ENCODE results near the gene PIP4K2A. TPM values are rescaled to one million over a fixed set of nuclear protein-coding genes. Genes with fewer than 3 reads are reported as not detected.
A peak's percentile ranks its signal among the peaks of the same experiment; 100 is the strongest.
"Not testable (repeated sequence)": the region's sequence is repeated elsewhere in the genome, so short reads cannot be mapped to it uniquely, and the experiment has no call there.

The PIP4K2A gene
- total RNA-seq, 1 donor from 2014 or later, result 110 TPM

- H3K27ac Mint-ChIP-seq (ENCODE audit: unreplicated experiment), result peak overlapping the region; percentile 96
- peaks cover 4% of the 10 kb centered on the region for H3K27me3 Mint-ChIP-seq (ENCODE audit: unreplicated experiment)
Observed at GRCh38 chr10:22753786-22754185, 39.4 kb upstream of the PIP4K2A start.

DNA sequence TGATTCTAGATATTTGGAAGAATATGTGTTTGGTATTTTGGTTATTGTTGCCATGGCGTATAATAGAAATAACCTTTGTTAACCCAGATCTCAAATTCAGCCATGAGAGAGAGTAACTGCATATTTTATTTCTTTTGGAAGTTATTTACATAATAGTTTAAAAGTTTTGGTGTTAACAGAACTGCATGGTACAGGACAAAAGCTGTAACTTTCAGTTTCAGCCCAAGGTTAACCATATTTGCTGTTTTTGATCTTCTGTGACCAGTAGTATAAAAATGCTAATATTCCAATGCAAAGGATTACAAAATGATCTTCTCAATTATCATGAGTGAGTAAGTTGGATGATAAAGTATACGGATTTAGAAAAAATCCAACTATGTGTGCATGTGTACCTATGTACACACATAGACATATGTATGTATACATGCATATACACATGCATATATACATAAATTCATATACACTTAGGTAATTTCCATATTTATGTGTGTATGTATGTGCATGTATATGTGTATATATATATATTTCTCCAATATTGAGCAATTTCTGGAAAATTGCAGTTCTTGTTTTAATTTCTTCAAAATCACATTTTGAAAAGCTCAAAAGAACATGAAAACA lies 38.0 kb upstream of the PIP4K2A start:
- no peaks in the 10 kb centered on the region for H3K9me3 Mint-ChIP-seq (ENCODE audit: unreplicated experiment)
- TF ChIP-seq, protein P1, sequence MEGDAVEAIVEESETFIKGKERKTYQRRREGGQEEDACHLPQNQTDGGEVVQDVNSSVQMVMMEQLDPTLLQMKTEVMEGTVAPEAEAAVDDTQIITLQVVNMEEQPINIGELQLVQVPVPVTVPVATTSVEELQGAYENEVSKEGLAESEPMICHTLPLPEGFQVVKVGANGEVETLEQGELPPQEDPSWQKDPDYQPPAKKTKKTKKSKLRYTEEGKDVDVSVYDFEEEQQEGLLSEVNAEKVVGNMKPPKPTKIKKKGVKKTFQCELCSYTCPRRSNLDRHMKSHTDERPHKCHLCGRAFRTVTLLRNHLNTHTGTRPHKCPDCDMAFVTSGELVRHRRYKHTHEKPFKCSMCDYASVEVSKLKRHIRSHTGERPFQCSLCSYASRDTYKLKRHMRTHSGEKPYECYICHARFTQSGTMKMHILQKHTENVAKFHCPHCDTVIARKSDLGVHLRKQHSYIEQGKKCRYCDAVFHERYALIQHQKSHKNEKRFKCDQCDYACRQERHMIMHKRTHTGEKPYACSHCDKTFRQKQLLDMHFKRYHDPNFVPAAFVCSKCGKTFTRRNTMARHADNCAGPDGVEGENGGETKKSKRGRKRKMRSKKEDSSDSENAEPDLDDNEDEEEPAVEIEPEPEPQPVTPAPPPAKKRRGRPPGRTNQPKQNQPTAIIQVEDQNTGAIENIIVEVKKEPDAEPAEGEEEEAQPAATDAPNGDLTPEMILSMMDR (IDR thresholded peaks at IDR 0.05; ENCODE audit: unreplicated experiment), result no peak
- H3K27me3 Mint-ChIP-seq (ENCODE audit: unreplicated experiment), result peaks cover 4% of the 10 kb centered on the region
- no peak overlapping the region for H3K4me3 Mint-ChIP-seq (ENCODE audit: unreplicated experiment)
- DNase-seq (ENCODE audit: low spot score), result no peak
- peaks cover 34% of the 10 kb centered on the region for H3K4me1 Mint-ChIP-seq (ENCODE audit: unreplicated experiment)
- peak overlapping the region; percentile 96 for H3K27ac Mint-ChIP-seq (ENCODE audit: unreplicated experiment)
- H3K36me3 Mint-ChIP-seq (ENCODE audit: low read depth, unreplicated experiment), result no peaks in the 10 kb centered on the region

More at GRCh38 chr10:22753786-22754185, 39.4 kb upstream of the PIP4K2A start:
- H3K4me1 Mint-ChIP-seq (ENCODE audit: unreplicated experiment), result peaks cover 34% of the 10 kb centered on the region
- no peaks in the 10 kb centered on the region for H3K36me3 Mint-ChIP-seq (ENCODE audit: low read depth, unreplicated experiment)
- H3K9me3 Mint-ChIP-seq (ENCODE audit: unreplicated experiment), result no peaks in the 10 kb centered on the region
- H3K4me3 Mint-ChIP-seq (ENCODE audit: unreplicated experiment), result no peak overlapping the region
- peak; percentile 4 for DNase-seq (ENCODE audit: low spot score)
- TF ChIP-seq, protein P1 (IDR thresholded peaks at IDR 0.05; ENCODE audit: unreplicated experiment), result no peak

DNA sequence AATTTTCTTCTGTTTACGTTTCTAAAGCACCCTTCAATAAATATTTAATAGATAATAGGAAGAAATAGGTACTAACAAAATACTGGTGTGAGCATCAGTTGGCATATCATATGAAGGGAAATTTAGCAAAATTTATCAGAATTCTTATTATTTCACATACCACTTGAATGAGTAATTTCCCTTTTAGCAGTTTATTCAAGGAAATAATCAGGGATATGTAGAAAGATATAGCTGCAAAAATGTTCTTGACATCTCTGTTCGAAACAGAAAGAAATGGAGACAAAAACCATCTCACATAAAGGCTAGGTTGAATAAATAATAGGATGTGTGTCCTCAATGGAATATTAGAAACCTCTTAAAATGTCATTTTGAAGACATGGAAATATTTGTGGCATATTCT lies 35.8 kb upstream of the PIP4K2A start:
- peaks cover 4% of the 10 kb centered on the region for H3K27me3 Mint-ChIP-seq (ENCODE audit: unreplicated experiment)
- H3K4me3 Mint-ChIP-seq (ENCODE audit: unreplicated experiment), result no peak overlapping the region
- DNase-seq (ENCODE audit: low spot score), result no peak
- TF ChIP-seq, protein P1 (IDR thresholded peaks at IDR 0.05; ENCODE audit: unreplicated experiment), result no peak
- peaks cover 34% of the 10 kb centered on the region for H3K4me1 Mint-ChIP-seq (ENCODE audit: unreplicated experiment)
- H3K36me3 Mint-ChIP-seq (ENCODE audit: low read depth, unreplicated experiment), result no peaks in the 10 kb centered on the region
- H3K9me3 Mint-ChIP-seq (ENCODE audit: unreplicated experiment), result no peaks in the 10 kb centered on the region
- H3K27ac Mint-ChIP-seq (ENCODE audit: unreplicated experiment), result no peak overlapping the region

GRCh38 chr10:22744858-22745257 lies 30.5 kb upstream of the PIP4K2A start:
- not testable (repeated sequence) for H3K27ac Mint-ChIP-seq (ENCODE audit: unreplicated experiment); H3K27me3 Mint-ChIP-seq (ENCODE audit: unreplicated experiment); H3K36me3 Mint-ChIP-seq (ENCODE audit: low read depth, unreplicated experiment); H3K9me3 Mint-ChIP-seq (ENCODE audit: unreplicated experiment); H3K4me1 Mint-ChIP-seq (ENCODE audit: unreplicated experiment); H3K4me3 Mint-ChIP-seq (ENCODE audit: unreplicated experiment); DNase-seq (ENCODE audit: low spot score)

GRCh38 chr10:22742678-22743077 lies 28.3 kb upstream of the PIP4K2A start:
- Mint-ChIP-seq H3K27me3 (ENCODE audit: unreplicated experiment) (no peaks in the 10 kb centered on the region), H3K27ac (ENCODE audit: unreplicated experiment) (no peak overlapping the region)
- TF ChIP-seq, protein P1 (IDR thresholded peaks at IDR 0.05; ENCODE audit: unreplicated experiment), result no peak

GRCh38 chr10:22741631-22742030 lies 27.3 kb upstream of the PIP4K2A start:
- DNase-seq (ENCODE audit: low spot score); H3K4me3 Mint-ChIP-seq (ENCODE audit: unreplicated experiment); H3K9me3 Mint-ChIP-seq (ENCODE audit: unreplicated experiment); H3K36me3 Mint-ChIP-seq (ENCODE audit: low read depth, unreplicated experiment); H3K27me3 Mint-ChIP-seq (ENCODE audit: unreplicated experiment); H3K4me1 Mint-ChIP-seq (ENCODE audit: unreplicated experiment); H3K27ac Mint-ChIP-seq (ENCODE audit: unreplicated experiment): not testable (repeated sequence)

More at GRCh38 chr10:22742678-22743077, 28.3 kb upstream of the PIP4K2A start:
- no peak for DNase-seq (ENCODE audit: low spot score)
- Mint-ChIP-seq H3K9me3 (ENCODE audit: unreplicated experiment) (no peaks in the 10 kb centered on the region), H3K4me1 (ENCODE audit: unreplicated experiment) (peaks cover 3% of the 10 kb centered on the region), H3K4me3 (ENCODE audit: unreplicated experiment) (no peak overlapping the region), H3K36me3 (ENCODE audit: low read depth, unreplicated experiment) (peaks cover 5% of the 10 kb centered on the region)

All from endothelial cell (in vitro differentiated cells).